ENCODE results near the gene ATG9A. TPM values are rescaled to one million over a fixed set of nuclear protein-coding genes. Genes with fewer than 3 reads are reported as not detected.

The ATG9A gene
- polyA plus RNA-seq, 6 donors from 2014 or later: 12.6 to 25.4 (median 18.1) TPM

GRCh38 chr2:219228041-219228910 lies 1.2 kb downstream of the ATG9A start:
- Mint-ChIP-seq H3K27ac (peak overlapping the region in 4 of 6 donors; percentile 24 to 98 (median 78)), H3K4me3 (peak overlapping the region; percentile 78 to 100 (median 88)), H3K9me3 (no peaks in the 10 kb centered on the region), H3K4me1 (peaks cover 33 to 50% (median 41%) of the 10 kb centered on the region in 3 donors), H3K36me3 (peaks cover 15 to 18% of the 10 kb centered on the region in 2 donors), H3K27me3 (no peaks in the 10 kb centered on the region)
- DNase-seq (no peak), ATAC-seq (ENCODE audit: low read depth in 2 of 2) (no peak)

- no peaks in the 10 kb centered on the region for H3K9me3 Mint-ChIP-seq
- H3K4me1 Mint-ChIP-seq: peaks cover 33 to 42% (median 38%) of the 10 kb centered on the region in 3 donors
- H3K4me3 Mint-ChIP-seq: peak overlapping the region in 2 of 8 donors; percentile 66 to 77
- ATAC-seq (ENCODE audit: low read depth in 2 of 2): no peak
- no peaks in the 10 kb centered on the region for H3K27me3 Mint-ChIP-seq
- DNase-seq: no peak
- H3K27ac Mint-ChIP-seq: no peak overlapping the region
- H3K36me3 Mint-ChIP-seq: peaks cover 21 to 30% of the 10 kb centered on the region in 2 donors
Observed at GRCh38 chr2:219225350-219225749, 4.1 kb downstream of the ATG9A start.

- Mint-ChIP-seq H3K4me1 (peaks cover 31 to 44% (median 32%) of the 10 kb centered on the region in 3 donors), H3K27ac (peak overlapping the region in 3 of 6 donors; percentile 11 to 81 (median 56)), H3K27me3 (no peaks in the 10 kb centered on the region), H3K4me3 (peak overlapping the region in 1 of 8 donors; percentile 42), H3K9me3 (no peaks in the 10 kb centered on the region), H3K36me3 (peaks cover 21 to 30% of the 10 kb centered on the region in 2 donors)
- ATAC-seq (ENCODE audit: low read depth in 2 of 2) (no peak), DNase-seq (no peak)
Observed at GRCh38 chr2:219223831-219224610, 5.4 kb downstream of the ATG9A start.

GRCh38 chr2:219221957-219222518 lies 7.4 kb downstream of the ATG9A start:
- ATAC-seq (ENCODE audit: low read depth in 2 of 2): no peak
- no peaks in the 10 kb centered on the region for H3K9me3 Mint-ChIP-seq
- H3K4me1 Mint-ChIP-seq: peaks cover 25 to 38% (median 31%) of the 10 kb centered on the region in 3 donors
- H3K4me3 Mint-ChIP-seq: peak overlapping the region in 1 of 8 donors; percentile 71
- no peak overlapping the region for H3K27ac Mint-ChIP-seq
- H3K36me3 Mint-ChIP-seq: peaks cover 21 to 30% of the 10 kb centered on the region in 2 donors
- DNase-seq: no peak
- no peaks in the 10 kb centered on the region for H3K27me3 Mint-ChIP-seq

DNA sequence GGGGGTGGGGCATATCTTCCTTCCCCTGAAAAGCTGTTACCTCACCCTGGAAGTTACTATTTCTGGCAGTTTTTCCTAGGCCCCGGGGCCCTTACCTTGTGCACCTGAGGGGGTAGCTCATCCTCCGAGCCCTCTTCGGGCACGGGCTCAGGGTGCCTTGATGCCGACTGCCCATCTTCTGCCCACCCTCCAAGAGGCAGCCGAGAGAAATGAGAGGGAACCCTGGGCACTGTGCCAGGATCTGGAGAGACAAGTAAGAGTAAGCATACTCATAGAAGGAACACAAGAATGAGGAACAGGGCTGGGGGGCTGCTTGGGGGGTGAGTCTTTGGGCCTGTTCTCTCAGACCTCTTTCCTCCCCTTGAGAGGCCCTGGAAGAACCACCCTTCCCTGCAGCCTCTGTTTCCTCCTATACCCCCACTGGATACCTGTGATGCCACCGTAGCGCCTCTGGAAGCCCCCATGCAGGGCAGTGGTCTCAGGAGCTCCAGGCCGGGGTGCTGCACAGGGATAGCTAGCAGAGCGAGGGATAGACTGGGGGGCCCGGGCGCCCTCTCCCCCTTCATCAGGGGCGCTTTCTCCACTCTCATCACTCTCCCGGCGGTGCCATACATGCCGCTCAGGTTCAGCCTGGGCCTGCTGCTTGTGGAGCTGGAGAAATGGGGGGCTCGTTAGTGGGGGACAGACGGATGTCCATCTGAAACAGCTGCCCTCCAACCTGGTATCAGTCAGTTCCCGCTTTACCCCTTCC lies 8.6 kb downstream of the ATG9A start:
- ATAC-seq (ENCODE audit: low read depth in 2 of 2) (no peak), DNase-seq (no peak)
- peaks cover 31 to 39% (median 37%) of the 10 kb centered on the region in 3 donors for H3K4me1 Mint-ChIP-seq
- peaks cover 16 to 30% of the 10 kb centered on the region in 2 donors for H3K36me3 Mint-ChIP-seq
- H3K4me3 Mint-ChIP-seq: peak overlapping the region in 3 of 8 donors; percentile 1 to 71 (median 44)
- no peaks in the 10 kb centered on the region for H3K27me3 Mint-ChIP-seq
- H3K9me3 Mint-ChIP-seq: no peaks in the 10 kb centered on the region
- peak overlapping the region in 2 of 6 donors; percentile 28 to 64 for H3K27ac Mint-ChIP-seq

DNA sequence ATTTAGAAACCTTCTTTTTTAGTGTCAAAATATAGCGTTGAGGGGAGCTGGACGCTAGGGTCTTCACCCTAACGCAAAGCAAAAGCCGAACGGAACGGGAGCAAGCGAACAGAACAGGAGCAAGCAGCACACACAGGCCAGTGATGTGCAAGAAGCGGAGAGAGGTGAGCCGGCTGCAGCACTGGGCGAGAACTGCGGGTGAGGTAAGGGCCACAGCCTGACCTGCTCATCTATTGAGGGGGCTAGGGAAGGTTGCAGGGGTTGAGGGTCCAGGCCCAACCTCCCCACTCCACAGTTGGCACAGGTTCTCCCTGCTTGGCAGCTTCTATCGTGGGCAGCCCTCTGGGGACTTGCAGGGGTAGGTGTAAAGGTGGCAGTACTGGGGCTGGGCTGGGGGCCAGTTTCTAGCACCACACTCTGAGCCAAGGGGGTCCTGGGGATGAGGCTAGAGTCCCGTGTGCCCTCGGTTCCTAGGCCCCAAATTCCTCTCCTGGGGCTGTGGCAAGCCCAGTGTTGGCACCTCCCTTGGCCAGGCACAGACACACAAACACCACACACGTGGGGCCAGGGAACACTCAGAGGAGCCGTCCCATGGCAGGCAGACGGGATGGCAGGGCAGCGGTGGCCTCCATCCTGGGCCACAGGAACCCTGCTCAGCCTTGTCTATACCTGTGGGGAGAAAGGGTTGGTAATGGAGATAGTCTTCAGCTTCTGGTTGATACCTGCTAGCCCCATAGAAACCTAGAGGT lies 9.5 kb downstream of the ATG9A start:
- Mint-ChIP-seq H3K9me3 (no peaks in the 10 kb centered on the region), H3K4me1 (peaks cover 25 to 37% (median 35%) of the 10 kb centered on the region in 3 donors), H3K4me3 (peak overlapping the region; percentile 15 to 90 (median 68)), H3K27me3 (no peaks in the 10 kb centered on the region), H3K27ac (peak overlapping the region in 5 of 6 donors; percentile 26 to 79 (median 54)), H3K36me3 (peaks cover 12 to 22% of the 10 kb centered on the region in 2 donors)
- ATAC-seq (ENCODE audit: low read depth in 2 of 2) (no peak), DNase-seq (no peak)

- DNase-seq (peak; percentile 88), ATAC-seq (ENCODE audit: low read depth in 2 of 2) (peak; percentile 95 to 97)
- H3K36me3 Mint-ChIP-seq: peaks cover 6 to 22% of the 10 kb centered on the region in 2 donors
- H3K27ac Mint-ChIP-seq: peak within 1 kb of the TSS; percentile 61 to 92 (median 78)
- H3K9me3 Mint-ChIP-seq: no peaks in the 10 kb centered on the region
- H3K4me3 Mint-ChIP-seq: peak within 1 kb of the TSS; percentile 78 to 94 (median 86)
- H3K27me3 Mint-ChIP-seq: no peaks in the 10 kb centered on the region
- peaks cover 26 to 41% (median 29%) of the 10 kb centered on the region in 3 donors for H3K4me1 Mint-ChIP-seq
Observed at GRCh38 chr2:219218732-219219701, 10.4 kb downstream of the ATG9A start, which contains the start of gene ABCB6. ABCB6 (minus strand) TSS chr2:219218958; CDS start chr2:219218673, 285 bp downstream.

- no peaks in the 10 kb centered on the region for H3K27me3 Mint-ChIP-seq
- DNase-seq: no peak
- H3K4me1 Mint-ChIP-seq: peaks cover 26 to 42% (median 29%) of the 10 kb centered on the region in 3 donors
- peak; percentile 20 to 24 for ATAC-seq (ENCODE audit: low read depth in 2 of 2)
- H3K27ac Mint-ChIP-seq: peak overlapping the region; percentile 38 to 79 (median 70)
- no peaks in the 10 kb centered on the region for H3K9me3 Mint-ChIP-seq
- peak overlapping the region; percentile 78 to 94 (median 84) for H3K4me3 Mint-ChIP-seq
- peaks cover 6 to 19% of the 10 kb centered on the region in 2 donors for H3K36me3 Mint-ChIP-seq
Observed at GRCh38 chr2:219218217-219218731, 11.2 kb downstream of the ATG9A start.

DNA sequence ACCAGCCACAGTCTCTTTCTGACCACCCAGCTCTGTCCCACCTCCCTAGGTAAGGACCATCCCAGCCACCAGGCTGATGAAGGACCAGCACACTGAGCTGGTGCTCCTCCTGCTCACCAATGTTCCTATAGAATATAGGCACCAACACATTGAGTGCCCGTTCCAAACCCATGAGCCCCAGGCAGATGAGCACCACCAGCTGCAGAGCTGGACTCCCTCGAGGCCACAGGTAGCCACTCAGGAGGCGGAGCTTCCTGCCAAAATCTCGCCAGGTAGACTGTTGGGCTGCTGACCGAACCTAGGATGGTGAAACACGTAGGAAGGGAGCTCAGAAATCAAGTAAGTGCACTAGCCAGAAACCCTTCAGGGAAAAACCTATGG lies 12.9 kb downstream of the ATG9A start:
- ATAC-seq (ENCODE audit: low read depth in 2 of 2): no peak
- H3K36me3 Mint-ChIP-seq: peaks cover 4 to 12% of the 10 kb centered on the region in 2 donors
- no peak overlapping the region for H3K27ac Mint-ChIP-seq

GRCh38 chr2:219215871-219216534 lies 13.4 kb downstream of the ATG9A start:
- Mint-ChIP-seq H3K4me1 (peaks cover 21 to 43% (median 42%) of the 10 kb centered on the region in 3 donors), H3K27me3 (no peaks in the 10 kb centered on the region), H3K9me3 (no peaks in the 10 kb centered on the region), H3K27ac (no peak overlapping the region), H3K4me3 (peak overlapping the region in 1 of 8 donors; percentile 69), H3K36me3 (peaks cover 0 to 7% of the 10 kb centered on the region in 2 donors)
- DNase-seq (no peak), ATAC-seq (ENCODE audit: low read depth in 2 of 2) (no peak)

More for the DNA sequence above, 12.9 kb downstream of the ATG9A start:
- Mint-ChIP-seq H3K4me1 (peaks cover 24 to 42% (median 37%) of the 10 kb centered on the region in 3 donors), H3K9me3 (no peaks in the 10 kb centered on the region), H3K4me3 (peak overlapping the region in 5 of 8 donors; percentile 7 to 77 (median 44)), H3K27me3 (no peaks in the 10 kb centered on the region)
- DNase-seq: no peak

All from naive B cell (primary cell).